Measurements from ENCODE around the gene TRIM62.

GRCh38 chr1:33153650-33154049, 28.2 kb downstream of the TRIM62 start:
- TF ChIP-seq POLR2A (IDR thresholded peaks at IDR 0.05) (no peak), CTCF (IDR thresholded peaks at IDR 0.05) (no peak), POLR2AphosphoS5 (IDR thresholded peaks at IDR 0.05) (no peak)
